K562 (cell line): ENCODE measurements around the gene HCFC1R1. TPM values are rescaled to one million over a fixed set of nuclear protein-coding genes. Genes with fewer than 3 reads are reported as not detected.

Experiments
- CCNT2 ChIP-seq: IDR thresholded peaks from 2 replicates; pipeline ENCODE4 v1.6.1; 2011; ENCODE audit warnings: borderline replicate concordance, low read depth, mild to moderate bottlenecking, moderate library complexity, mixed read lengths, low read length; ENCODE audit not compliant: insufficient read length; ENCODE audit errors: extremely low read depth
- CEBPZ ChIP-seq: fragments of 150-350 bp; IDR thresholded peaks from 2 replicates; pipeline ENCODE4 v1.6.1; 2014; ENCODE audit warnings: low read depth, mild to moderate bottlenecking, low read length, borderline replicate concordance
- CHD2 ChIP-seq: IDR thresholded peaks from 2 replicates; pipeline ENCODE4 v1.6.1; 2011; ENCODE audit warnings: low read depth, low read length
- CXXC5 ChIP-seq: fragments of 250-450 bp; sonication (Bioruptor Pico); IDR thresholded peaks from 2 replicates; pipeline ENCODE4 v1.8.0; 2022; ENCODE audit warnings: inconsistent platforms, mild to moderate bottlenecking, moderate library complexity
- DPF2 ChIP-seq: fragments of 450-650 bp; IDR thresholded peaks from 2 replicates; pipeline ENCODE4 v1.6.1; 2016
- EZH2 ChIP-seq: IDR thresholded peaks from 2 replicates; pipeline ENCODE4 v1.6.1; 2012; ENCODE audit warnings: low read depth, mild to moderate bottlenecking, inconsistent platforms, low read length, borderline replicate concordance
- FOXA3 ChIP-seq, 2 experiments: fragments of 450-650 bp in 1 of 2; sonication (generic) in 1 of 2; formaldehyde crosslinking; IDR thresholded peaks in 1 of 2; conservative IDR thresholded peaks in 1 of 2; 2 replicates each; pipeline versions ENCODE4 v1.4.0 to v1.8.0; 2020 to 2022; ENCODE audit warnings: mild to moderate bottlenecking in 2 of 2, missing genetic modification reagents in 1 of 2
- JUN ChIP-seq, 2 experiments: sonication (generic) in 1 of 2; formaldehyde crosslinking in 1 of 2; IDR thresholded peaks; 2 replicates each; pipeline versions ENCODE4 v1.6.1 to v1.8.0; 2012 to 2022; ENCODE audit warnings: borderline replicate concordance in 2 of 2, mild to moderate bottlenecking in 2 of 2, improper control_type of control experiment in 1 of 2, low read depth in 1 of 2, low read length in 1 of 2, missing genetic modification reagents in 1 of 2
- MECOM ChIP-seq: fragments of 250-450 bp; sonication (Bioruptor Pico); IDR thresholded peaks from 2 replicates; pipeline ENCODE4 v1.8.0; 2022; ENCODE audit warnings: inconsistent platforms
- NCOA4 ChIP-seq: fragments of 450-650 bp; IDR thresholded peaks from 2 replicates; pipeline ENCODE4 v1.6.1; 2018; ENCODE audit warnings: mild to moderate bottlenecking; ENCODE audit not compliant: partially characterized antibody
- TAF7 ChIP-seq: fragments of 450-650 bp; IDR thresholded peaks from 2 replicates; pipeline ENCODE4 v1.6.1; 2016; ENCODE audit warnings: missing genetic modification characterization, missing compliant biosample characterization
- TCF3 ChIP-seq: sonication (generic); formaldehyde crosslinking; IDR thresholded peaks from 2 replicates; pipeline ENCODE4 v1.4.0; 2020; ENCODE audit warnings: mild to moderate bottlenecking, missing genetic modification reagents
- ZBTB17 ChIP-seq: fragments of 450-650 bp; formaldehyde crosslinking; IDR thresholded peaks from 2 replicates; pipeline ENCODE4 v1.4.0; 2020; ENCODE audit warnings: mild to moderate bottlenecking
- ZC3H4 ChIP-seq: sonication (generic); formaldehyde crosslinking; IDR thresholded peaks from 2 replicates; pipeline ENCODE4 v1.9.0; 2021; ENCODE audit warnings: missing genetic modification reagents, borderline replicate concordance
- ZNF764 ChIP-seq: fragments of 250-450 bp; sonication (Bioruptor Pico); IDR thresholded peaks from 2 replicates; pipeline ENCODE4 v1.4.0; 2020; ENCODE audit warnings: low read depth, mild to moderate bottlenecking, moderate library complexity
- polyA plus RNA-seq, 8 experiments: library from polyadenylated mRNA; depleted of rRNA in 4 of 8; stranded (reverse) in 5 of 8; unstranded in 3 of 8; fragments of >200 nt; fragmentation: Nextera tagmentation in 2 of 8; fragmentation: Illumina TruSeq in 1 of 8; extraction: Ambion mirVana in 2 of 8; extraction: Trizol in 1 of 8; gene quantifications; 2 replicates each; pipeline versions ENCODE4 v1.2.1 to v1.2.3, GENCODE V29; 2011 to 2014; ENCODE audit warnings: inconsistent platforms in 1 of 8, missing spikeins in 1 of 8
- total RNA-seq, 7 experiments: library from RNA; depleted of rRNA in 6 of 7; stranded (reverse); fragments of >200 nt in 6 of 7; fragmentation: Illumina TruSeq in 2 of 7; extraction: Trizol in 2 of 7; gene quantifications; 2 replicates each; pipeline versions ENCODE4 v1.2.1 to v1.2.3, GENCODE V29; 2011 to 2021; ENCODE audit warnings: low replicate concordance in 1 of 7
- TF ChIP-seq, protein P1 (sequence below): fragments of 450-650 bp; formaldehyde crosslinking; IDR thresholded peaks from 2 replicates; pipeline ENCODE4 v1.4.0; 2022; ENCODE audit warnings: missing genetic modification characterization
- TF ChIP-seq, protein P2 (sequence below): fragments of 250-450 bp; sonication (Bioruptor Pico); IDR thresholded peaks from 2 replicates; pipeline ENCODE4 v1.5.0; 2021; ENCODE audit warnings: mild to moderate bottlenecking, moderate library complexity
- TF ChIP-seq, protein P3 (sequence below): fragments of 450-650 bp; conservative IDR thresholded peaks from 2 replicates; pipeline ENCODE4 v1.6.1; 2016; ENCODE audit warnings: missing genetic modification characterization, low read depth, mild to moderate bottlenecking, missing compliant biosample characterization, moderate library complexity

HCFC1R1 gene
- total and polyA plus RNA-seq, 9 of the 15 experiments (the other 6 are each of a cell fraction or from before 2014, with no cell fraction given) = 2.2 to 29.0 (median 11.2) TPM

DNA sequence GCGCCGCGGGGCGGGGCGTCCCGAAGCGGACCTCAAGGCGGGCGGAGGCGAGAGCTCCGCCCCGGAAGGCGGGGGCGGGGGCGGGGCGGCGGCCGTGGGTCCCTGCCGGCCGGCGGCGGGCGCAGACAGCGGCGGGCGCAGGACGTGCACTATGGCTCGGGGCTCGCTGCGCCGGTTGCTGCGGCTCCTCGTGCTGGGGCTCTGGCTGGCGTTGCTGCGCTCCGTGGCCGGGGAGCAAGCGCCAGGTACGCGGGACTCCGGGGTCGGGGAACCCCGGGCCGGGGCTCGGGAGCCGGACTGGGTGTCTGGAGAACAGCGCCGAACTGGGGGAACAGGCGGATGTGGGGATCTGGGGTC lies 3.5 kb downstream of the HCFC1R1 start, which contains the start of gene TNFRSF12A (continued):
- TF ChIP-seq CHD2 (0 out of 2 replicates have a peak, but pooled peaks have one; percentile 2), JUN (IDR thresholded peaks at IDR 0.05; ENCODE audit: borderline replicate concordance, low read depth, low read length) (no peak), JUN (CRISPR knock-in tag; IDR thresholded peaks at IDR 0.05; ENCODE audit: borderline replicate concordance) (no peak), DPF2 (no peak), CXXC5 (CRISPR knock-in tag) (peak; percentile 78), NCOA4 (no peak), ZNF764 (CRISPR knock-in tag) (no peak), CCNT2 (peak; percentile 61), CEBPZ (no peak), EZH2 (no peak), ZBTB17 (CRISPR knock-in tag) (peak; percentile 46; the same call in 1 of the 2 replicates), ZC3H4 (CRISPR knock-in tag) (no peak), TAF7 (tag) (peak; percentile 64), TCF3 (CRISPR knock-in tag) (no peak), FOXA3 (CRISPR knock-in tag; conservative IDR thresholded peaks at IDR 0.05 in 1 of 2, IDR thresholded peaks at IDR 0.05 in 1 of 2) (no peak), MECOM (CRISPR knock-in tag) (no peak)
- TF ChIP-seq, protein P1, sequence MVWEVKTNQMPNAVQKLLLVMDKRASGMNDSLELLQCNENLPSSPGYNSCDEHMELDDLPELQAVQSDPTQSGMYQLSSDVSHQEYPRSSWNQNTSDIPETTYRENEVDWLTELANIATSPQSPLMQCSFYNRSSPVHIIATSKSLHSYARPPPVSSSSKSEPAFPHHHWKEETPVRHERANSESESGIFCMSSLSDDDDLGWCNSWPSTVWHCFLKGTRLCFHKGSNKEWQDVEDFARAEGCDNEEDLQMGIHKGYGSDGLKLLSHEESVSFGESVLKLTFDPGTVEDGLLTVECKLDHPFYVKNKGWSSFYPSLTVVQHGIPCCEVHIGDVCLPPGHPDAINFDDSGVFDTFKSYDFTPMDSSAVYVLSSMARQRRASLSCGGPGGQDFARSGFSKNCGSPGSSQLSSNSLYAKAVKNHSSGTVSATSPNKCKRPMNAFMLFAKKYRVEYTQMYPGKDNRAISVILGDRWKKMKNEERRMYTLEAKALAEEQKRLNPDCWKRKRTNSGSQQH (CRISPR knock-in tag) = no peak
- TF ChIP-seq, protein P2, sequence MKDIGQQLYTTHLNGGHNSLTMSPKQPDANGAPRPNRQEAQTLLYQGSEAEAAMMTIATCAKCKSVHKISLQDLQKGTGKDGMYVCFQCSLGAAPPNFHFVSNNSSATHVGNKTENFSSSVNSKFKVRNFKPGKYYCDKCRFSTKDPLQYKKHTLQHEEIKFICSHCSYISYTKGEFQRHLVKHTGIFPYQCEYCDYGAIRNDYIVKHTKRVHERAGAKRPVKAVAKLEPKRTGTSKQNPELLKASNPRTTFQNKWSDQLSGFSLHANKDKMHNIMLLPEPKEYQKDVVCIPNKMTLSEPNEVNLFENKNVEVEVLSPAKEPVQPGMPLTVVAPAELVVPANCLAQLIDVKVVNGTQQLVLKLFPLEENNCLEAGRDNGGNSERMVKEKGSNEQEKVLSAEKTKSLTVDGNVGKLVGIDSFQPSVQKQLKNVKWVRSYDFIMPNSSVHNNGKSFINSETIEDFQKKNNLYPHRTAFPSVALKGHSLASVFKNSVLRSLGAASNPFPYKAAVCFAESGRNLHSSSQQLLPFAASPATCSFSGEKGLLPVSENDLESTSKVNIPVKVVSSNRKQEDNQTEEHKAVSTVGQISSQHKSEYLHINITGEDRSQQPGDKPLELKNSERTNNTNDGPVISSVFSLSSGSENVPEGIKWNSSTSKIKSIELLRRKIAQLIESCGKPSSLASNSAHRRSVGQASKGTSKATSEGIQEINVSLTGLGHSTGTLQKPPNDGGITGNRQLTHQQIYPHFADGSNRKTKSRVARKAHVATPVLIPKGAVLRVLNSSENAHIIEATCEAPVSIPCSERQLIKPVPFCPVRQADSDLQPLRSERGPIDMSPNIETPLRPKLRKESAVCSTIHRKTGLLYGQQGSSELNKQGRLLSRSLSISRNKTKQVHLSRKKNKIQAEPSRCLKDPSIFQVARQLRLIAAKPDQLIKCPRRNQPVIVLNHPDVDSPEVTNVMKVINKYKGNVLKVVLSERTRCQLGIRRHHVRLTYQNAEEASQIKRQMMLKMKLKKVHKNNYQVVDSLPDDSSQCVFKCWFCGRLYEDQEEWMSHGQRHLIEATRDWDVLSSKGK = no peak
- TF ChIP-seq, protein P3, sequence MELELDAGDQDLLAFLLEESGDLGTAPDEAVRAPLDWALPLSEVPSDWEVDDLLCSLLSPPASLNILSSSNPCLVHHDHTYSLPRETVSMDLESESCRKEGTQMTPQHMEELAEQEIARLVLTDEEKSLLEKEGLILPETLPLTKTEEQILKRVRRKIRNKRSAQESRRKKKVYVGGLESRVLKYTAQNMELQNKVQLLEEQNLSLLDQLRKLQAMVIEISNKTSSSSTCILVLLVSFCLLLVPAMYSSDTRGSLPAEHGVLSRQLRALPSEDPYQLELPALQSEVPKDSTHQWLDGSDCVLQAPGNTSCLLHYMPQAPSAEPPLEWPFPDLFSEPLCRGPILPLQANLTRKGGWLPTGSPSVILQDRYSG = no peak
